Daoy (cell line): ENCODE data around the gene MEGF9. TPM values are rescaled to one million over a fixed set of nuclear protein-coding genes. Genes with fewer than 3 reads are reported as not detected.
"Not testable (repeated sequence)": the region's sequence is repeated elsewhere in the genome, so short reads cannot be mapped to it uniquely, and the experiment has no call there.

ENCODE experiments used
- DNase-seq: peaks from one replicate; pipeline ENCODE4 v3.0.0-alpha.2; 2015; ENCODE audit warnings: low read depth
- total RNA-seq: library from RNA; depleted of rRNA; stranded (reverse); fragments of >200 nt; shearing (Covaris generic); gene quantifications from 2 replicates; pipeline ENCODE4 v1.2.3, GENCODE V29; 2014; rRNA removed

Gene MEGF9
- total RNA-seq, 1 experiment from 2014 or later: 7.1 TPM

DNA sequence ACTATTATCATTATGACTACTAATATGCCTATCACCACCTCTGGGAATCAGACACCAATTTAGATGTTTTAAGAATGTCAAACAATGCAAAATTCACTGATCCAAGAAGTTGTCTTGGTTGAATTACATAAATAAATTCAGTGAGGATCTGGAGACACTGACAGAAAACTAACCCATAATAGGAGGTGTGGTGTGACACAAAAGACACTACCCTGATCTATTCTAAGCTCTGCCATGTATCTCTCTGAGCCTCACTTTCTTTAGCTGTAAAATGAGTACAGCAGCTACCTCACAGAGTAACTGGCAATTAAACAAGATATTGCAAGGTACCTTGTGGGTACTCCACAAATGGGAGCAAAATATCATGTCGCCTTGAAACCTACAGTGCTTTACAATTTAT lies 141.8 kb downstream of the MEGF9 start:
- no peak for DNase-seq

DNA sequence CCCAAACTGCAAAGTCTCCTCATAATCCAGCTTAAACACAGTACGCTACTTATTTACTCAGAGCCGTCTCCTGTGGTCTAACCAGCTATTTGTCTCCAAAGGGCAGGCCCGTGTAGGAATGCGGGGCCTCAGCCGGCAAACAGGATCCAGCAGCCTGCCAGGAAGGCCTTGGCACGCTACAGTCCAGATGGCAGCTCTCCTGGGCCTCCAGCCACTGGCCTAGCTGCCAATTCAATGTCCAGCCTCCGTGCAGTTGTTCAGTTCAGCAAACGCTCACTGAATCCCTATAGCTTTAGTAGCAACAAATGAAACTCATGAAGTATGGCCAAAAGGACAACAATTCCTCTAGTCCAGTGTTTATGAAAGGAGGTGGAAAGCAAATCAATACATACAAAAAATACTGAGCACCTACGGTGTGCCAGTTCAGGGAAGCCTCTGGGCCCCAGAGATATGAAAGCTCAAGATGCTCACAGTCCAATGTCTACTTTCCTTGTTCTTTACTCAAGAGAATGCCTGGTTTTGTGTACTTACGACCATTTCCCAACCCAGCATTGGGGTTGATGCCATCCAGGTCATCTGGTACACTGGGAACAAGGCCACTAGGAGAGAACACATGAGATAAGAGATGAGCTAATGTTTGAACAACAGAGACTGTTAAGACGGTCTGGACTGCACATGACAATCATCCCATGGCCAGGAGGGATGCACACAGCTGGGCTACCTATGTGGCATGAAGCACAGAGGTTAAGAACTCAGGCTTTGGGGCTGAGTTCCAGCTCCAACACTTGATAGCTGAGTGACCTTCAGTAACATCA lies 142.6 kb downstream of the MEGF9 start:
- peak; percentile 28 for DNase-seq

DNA sequence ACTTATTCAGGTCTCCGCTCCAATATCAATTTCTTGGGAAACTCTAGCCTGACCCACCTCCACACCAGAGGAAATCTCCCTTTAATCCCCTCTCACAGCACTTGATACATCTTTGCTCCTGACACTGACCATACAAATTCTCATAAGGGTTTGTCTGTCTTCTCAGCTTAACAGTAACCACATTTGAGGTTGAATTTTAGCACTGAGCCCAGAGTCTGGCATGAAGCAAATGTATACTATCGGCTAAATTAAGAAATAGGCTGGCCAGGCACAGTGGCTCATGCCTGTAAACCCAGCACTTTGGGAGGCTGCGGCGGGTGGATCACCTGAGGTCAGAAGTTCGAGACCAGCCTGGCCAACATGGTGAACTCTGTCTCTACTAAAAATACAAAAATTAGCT lies 144.0 kb downstream of the MEGF9 start:
- no peak for DNase-seq

DNA sequence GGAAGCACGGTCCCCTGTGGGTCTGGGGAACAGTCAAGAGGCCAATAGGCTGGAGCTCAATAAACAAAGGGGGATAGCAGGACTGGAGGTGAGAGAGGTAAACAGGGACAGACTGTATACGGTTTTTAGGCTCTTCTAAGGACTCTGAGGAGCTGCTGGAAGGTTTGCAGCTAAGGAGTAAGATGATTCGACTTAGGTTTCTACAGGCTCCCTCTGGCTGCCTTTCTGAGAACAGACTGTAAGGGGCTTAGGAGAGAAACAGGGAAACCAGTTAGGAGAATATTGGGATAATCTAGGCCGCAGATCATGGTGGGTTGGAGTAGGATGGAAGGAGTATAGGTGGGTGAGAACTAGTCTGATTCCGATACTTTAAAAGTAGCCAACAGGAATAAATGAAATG lies 144.7 kb downstream of the MEGF9 start:
- no peak for DNase-seq

DNA sequence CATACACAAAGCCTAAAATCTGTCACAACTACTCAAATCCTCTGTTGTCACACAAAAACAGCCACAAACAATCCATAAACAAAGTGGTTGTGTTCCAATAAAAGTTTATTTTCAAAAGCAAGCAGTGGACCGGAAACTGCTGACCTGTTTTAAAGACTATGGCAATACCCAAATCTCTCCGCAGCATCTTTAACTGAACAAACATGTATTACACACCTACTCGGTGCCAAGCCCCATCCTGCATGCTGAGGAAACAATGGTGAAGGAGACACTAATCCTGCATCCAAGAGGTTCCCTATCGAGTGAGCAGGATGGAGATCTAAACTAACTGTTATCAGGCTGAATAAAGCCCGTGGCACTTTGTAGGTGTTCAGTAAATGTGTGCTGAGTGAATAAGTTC lies 145.5 kb downstream of the MEGF9 start:
- no peak for DNase-seq

DNA sequence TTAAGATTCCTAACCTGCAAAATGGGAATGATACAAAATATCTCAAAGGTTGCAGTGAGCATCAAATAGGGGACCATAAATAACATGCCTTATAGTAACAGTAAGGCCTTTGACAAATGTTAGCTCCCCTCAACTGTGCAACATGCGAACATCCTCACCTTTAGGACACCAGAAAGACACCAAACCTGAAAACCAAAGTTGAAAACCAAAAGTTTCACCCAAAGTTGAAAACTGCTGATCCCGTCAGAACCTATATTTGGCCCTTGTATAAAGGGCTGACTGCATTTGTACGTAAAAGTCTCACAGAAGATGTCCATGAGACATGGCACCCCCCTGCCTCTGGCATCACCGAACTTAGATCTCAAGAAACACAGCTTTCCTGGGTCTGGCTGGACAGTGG lies 146.4 kb downstream of the MEGF9 start:
- DNase-seq: no peak

DNA sequence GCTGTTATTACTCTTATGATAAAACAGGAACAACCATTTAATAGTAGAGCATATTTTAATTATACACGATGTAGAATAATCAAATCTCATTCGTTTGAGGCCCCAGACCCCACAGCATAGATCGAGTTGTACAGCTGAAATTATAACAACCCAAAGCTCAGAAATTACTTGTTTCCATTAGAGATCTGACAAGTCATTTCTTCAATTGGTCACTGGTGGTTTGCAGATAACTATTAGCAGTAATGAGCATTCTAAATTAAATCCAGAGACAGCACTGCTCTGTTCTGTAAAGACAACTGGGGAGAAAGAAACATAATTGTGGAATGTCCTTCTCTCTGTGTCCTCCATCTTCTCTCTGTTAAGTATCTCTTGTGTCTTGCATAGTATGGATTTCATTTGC lies 147.2 kb downstream of the MEGF9 start:
- no peak for DNase-seq

DNA sequence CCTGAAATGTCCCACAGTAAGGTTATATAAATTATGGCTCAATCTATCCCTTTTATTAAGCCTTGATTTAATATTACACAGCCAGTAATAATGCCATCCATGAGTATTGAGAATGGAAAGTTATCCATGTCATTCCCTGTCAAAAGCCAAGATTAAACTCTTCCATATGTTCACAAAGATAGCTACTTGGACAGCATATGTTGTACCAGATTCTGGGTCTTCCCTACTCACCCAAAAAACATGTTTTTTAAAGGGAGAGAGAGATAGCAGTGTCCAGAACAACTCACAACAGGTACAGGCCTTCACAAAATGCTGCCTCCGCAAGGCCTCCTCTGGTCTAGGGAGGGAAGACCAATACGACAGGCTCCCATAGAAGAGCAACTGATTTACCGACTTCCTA lies 149.7 kb downstream of the MEGF9 start:
- no peak for DNase-seq

DNA sequence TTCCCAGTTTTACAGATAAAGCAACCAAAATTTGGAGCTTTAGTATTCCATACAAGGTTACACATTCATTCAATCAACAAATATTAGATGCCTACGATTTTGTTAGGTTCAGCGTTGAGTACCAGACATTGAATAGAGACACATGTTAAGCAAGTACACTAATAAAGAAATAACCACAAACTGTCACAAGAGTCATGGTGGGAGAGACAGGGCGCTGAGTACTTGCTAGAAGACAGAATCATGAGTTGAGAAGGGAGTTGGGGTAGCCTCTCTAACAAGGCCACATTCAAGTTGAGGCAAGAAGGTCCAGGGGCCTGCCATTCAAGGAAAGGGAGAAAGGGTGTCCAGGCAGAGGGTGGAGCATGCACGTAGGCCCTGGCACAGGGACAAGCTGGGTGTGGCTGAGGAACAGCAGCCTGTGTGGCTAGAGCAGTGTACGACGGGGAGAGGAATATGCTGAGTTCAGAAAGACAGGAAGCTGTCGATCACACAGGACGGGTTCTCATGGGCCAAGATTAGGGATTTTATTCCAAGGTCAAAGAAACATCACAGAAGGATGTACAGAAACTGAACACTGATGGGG lies 151.3 kb downstream of the MEGF9 start:
- no peak for DNase-seq

DNA sequence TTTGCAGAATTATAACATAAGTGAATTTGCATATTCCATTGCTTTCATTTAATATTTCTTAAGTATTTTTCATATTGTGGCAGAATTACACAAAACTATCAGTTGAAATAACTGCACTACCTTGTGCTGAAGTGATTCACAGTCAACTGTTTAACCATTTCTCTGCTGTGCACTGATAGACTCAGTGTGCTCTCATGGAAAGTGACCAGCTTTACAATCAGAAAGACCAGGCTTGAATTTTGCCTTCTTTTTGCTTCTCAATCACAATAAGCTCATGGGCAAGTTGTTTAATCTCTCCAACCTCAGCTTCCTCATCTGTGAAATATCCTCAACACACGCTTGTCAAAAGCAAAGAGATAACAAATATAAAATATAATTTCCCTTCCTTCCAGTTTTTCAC lies 152.6 kb downstream of the MEGF9 start:
- no peak for DNase-seq

DNA sequence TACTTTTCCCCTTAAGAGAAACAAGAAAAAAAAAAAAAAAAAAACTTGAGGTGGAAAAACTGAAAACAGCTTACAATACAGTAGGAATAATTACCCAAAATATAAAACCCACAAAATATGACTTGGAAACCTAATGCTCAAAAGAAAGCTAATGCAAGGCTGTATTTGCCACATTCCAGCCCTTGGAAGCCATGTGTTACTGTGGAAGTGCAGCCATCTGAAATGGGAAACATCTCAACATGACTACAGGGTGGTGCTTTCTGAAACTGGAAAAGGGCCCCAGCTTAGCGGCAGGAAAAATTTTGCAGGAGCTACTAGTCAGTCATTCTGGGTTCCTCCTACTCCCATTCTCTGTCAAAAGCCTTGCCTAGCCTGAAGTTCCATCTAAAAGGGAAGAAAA lies 154.7 kb downstream of the MEGF9 start:
- DNase-seq: no peak

DNA sequence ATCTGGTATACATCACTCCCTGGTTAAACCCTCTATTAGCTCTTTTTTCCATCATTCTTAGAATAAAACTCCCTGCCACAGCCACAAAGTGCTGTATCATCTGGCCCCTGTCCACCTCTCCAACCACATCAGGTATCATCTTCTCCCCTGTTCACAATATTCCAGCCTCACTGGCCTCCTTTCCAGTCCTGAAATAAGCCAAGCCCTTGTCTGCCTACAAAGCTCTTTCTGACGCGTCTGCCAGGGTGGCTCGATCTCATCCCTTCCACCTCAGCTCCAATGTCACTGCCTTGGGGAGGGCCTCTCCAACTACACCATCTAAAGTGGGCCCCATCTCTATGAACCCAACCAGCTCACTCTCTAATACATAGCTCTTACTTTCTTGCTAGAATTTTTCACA lies 155.8 kb downstream of the MEGF9 start:
- DNase-seq: no peak

DNA sequence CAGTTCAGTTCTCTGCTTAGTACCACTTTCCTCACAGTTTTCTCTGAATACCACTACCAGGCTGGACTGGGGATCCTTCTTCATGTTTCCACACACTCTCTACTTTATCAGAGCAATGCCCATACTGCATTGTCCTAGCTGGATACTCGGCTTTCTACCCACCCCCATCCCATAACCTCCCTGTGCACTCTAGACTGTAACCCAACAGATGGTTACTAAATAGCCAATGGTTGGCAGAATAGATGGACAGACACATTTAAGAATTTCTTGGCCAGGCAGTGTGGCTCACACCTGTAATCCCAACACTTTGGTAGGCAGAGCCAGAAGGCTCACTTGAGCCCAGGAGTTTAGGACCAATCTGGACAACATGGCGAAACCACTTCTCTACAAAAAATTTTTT lies 157.1 kb downstream of the MEGF9 start:
- DNase-seq: no peak

DNA sequence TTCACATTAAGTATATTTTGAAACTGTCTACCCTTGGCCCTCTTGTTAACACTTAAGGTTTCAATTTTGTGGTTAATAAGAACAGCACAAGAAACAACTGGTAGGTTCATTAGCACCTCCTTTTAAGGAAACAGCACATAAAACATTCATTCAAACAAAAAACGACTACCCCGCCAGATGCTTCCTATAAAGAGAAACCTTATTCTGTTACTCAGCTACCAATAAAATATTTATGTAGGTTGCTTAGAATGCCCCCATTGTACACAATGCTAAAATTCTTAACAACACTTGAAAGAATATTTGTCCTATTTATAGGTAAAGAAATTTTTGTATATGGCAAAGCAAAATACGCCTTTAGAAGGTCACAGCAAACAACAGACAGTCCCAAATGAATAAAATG lies 157.5 kb downstream of the MEGF9 start:
- DNase-seq: no peak

DNA sequence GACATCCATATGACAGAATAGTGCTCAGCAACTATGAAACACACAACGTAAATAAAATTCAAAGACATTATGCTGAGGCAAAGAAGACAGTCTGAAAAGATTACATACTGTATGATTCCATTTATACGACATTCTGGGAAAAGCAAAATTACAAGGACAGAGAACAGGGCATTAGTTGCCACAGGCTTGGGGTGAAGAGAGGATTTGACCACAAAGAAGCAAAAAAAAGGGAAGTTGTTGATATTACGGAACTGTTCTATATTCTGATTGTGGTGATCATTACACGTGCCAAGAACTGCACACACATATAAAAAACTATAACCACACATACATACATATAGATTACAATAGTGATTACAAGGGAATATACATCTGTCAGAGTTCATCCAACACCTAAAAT lies 158.4 kb downstream of the MEGF9 start:
- DNase-seq: no peak

DNA sequence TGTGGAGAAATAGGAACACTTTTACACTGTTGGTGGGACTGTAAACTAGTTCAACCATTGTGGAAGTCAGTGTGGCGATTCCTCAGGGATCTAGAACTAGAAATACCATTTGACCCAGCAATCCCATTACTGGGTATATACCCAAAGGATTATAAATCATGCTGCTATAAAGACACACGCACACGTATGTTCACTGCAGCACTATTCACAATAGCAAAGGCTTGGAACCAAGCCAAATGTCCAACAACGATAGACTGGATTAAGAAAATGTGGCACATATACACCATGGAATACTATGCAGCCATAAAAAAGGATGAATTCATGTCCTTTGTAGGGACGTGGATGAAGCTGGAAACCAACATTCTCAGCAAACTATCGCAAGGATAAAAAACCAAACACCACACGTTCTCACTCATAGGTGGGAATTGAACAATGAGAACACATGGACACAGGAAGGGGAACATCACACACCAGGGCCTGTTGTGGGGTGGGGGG lies 162.0 kb downstream of the MEGF9 start:
- DNase-seq: not testable (repeated sequence)

Other genes with a start within 250 kb of the MEGF9 start
- 34.0 and 35.8 TPM in 2 replicates for gene CDK5RAP2, start 134.3 kb downstream of the MEGF9 start, total RNA-seq
- gene FBXW2, start 78.9 kb upstream of the MEGF9 start, total RNA-seq: 15.3 and 18.9 TPM in 2 replicates
- gene PSMD5, start 128.5 kb upstream of the MEGF9 start, total RNA-seq: 38.0 and 40.7 TPM in 2 replicates
- 101 and 108 TPM in 2 replicates for gene PHF19, start 162.7 kb upstream of the MEGF9 start, total RNA-seq
- 8.1 and 11.6 TPM in 2 replicates for gene TRAF1, start 212.3 kb upstream of the MEGF9 start, total RNA-seq